Activated T-cell treated with anti-CD3 and anti-CD28 coated beads for 48 hours (primary cell): ENCODE results near the gene CSAG3.
"Not testable (repeated sequence)": the region's sequence is repeated elsewhere in the genome, so short reads cannot be mapped to it uniquely, and the experiment has no call there.

Experiments
- DNase-seq: peaks from one replicate; pipeline ENCODE4 v3.0.0-alpha.2; 2020; ENCODE audit warnings: low read depth

CSAG3 gene

DNA sequence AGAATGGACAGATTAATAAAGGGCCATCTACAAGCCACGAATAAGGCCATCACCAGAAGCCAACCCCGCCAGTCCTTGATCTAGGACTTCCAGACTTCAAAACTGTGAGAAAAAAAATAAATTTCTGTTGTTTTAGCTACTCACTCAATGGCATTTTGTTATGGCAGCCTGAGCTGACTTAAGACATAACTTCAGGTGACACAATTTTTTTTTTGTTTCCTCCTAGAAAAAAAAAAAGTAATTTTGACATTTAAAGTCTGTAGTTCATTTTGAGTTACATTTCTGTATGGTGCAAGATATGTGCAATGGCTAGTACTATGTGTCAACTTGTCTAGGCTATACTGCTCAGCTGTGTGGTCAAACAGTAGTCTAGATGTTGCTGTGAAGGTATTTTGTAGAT, at the start of gene CSAG3:
Gene CSAG3, plus strand, starts transcription at position 301 of the 400 bp plus-strand sequence.
- DNase-seq = not testable (repeated sequence)

DNA sequence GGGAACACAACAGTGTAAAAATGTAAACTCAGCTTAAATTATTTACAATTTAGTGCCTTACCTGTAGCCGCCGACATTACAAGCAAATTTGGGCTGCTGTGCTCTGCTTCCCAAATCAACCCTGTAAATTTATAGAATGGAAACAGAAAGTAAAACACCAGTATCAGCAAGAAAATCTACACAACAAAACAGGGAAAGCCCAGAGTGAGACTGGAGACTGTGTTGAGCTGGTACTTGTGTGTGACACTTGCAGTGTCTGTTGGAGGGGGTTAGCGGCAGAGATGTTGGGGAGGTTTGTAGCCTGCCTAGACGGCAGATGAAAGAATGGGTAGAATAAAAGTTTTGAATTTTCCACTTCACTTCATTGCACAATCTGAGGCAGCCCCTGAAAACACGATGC, 45.8 kb upstream of the CSAG3 start:
- DNase-seq = not testable (repeated sequence)

DNA sequence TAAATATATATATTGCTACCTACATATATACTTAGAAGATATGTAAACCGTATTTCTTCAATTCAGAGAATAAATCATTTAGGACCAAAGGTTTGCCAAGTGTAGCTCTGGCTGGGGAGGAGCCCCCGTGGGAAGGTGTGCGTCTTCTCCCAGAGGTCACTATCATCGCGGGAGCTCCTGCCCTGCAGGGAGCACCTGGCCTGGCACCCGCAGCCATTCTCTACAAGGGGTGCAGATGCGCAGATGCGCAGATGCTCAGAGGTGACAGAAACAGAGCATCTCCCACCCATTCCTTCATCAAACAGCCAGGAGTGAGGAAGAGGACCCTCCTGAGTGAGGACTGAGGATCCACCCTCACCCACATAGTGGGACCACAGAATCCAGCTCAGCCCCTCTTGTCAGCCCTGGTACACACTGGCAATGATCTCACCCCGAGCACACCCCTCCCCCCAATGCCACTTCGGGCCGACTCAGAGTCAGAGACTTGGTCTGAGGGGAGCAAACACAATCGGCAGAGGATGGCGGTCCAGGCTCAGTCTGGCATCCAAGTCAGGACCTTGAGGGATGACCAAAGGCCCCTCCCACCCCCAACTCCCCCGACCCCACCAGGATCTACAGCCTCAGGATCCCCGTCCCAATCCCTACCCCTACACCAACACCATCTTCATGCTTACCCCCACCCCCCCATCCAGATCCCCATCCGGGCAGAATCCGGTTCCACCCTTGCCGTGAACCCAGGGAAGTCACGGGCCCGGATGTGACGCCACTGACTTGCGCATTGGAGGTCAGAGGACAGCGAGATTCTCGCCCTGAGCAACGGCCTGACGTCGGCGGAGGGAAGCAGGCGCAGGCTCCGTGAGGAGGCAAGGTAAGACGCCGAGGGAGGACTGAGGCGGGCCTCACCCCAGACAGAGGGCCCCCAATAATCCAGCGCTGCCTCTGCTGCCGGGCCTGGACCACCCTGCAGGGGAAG, 44.9 kb upstream of the CSAG3 start, which contains the start of gene MAGEA2B:
Gene MAGEA2B, plus strand, starts transcription at position 814 of the 973 bp plus-strand sequence. CDS start 2,479 bp downstream, outside the sequence.
- not testable (repeated sequence) for DNase-seq

DNA sequence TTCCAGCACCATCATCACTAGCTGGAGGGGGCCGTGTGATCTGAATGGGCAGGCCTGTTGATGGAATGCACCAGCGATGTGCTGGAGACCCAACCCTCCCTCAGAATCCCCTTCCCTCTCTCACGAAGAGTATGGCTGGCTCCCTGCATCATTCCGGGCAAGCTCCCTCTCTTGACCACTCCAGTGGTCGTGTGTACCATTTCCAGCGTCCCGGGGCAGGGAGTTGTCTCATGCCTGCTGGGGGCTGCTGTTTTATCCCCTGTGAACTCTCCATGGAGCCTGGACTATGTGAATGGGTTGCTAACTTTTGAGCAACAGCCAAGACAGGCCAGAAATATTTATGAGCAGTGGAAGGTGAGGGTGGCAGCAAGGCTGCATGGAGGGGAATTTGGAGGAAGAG, 33.6 kb upstream of the CSAG3 start:
- DNase-seq = no peak

DNA sequence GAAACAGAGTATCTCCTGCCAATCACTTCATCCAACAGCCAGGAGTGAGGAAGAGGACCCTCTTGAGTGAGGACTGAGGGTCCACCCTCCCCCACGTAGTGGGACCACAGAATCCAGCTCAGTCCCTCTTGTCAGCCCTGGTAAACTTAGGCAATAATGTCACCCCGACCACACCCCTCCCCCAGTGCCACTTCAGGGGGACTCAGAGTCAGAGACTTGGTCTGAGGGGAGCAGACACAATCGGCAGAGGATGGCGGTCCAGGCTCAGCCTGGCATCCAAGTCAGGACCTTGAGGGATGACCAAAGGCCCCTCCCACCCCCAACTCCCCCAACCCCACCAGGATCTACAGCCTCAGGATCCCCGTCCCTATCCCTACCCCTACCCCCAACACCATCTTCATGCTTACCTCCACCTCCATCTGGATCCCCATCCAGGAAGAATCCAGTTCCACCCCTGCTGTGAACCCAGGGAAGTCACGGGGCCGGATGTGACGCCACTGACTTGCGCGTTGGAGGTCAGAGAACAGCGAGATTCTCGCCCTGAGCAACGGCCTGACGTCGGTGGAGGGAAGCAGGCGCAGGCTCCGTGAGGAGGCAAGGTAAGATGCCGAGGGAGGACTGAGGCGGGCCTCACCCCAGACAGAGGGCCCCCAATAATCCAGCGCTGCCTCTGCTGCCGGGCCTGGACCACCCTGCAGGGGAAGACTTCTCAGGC, 25.6 kb upstream of the CSAG3 start, which contains the start of the genes CSAG1 and MAGEA12:
Gene CSAG1, minus strand, starts transcription at position 461 of the 715 bp plus-strand sequence. CDS start 1,261 bp downstream, outside the sequence.
Gene MAGEA12, plus strand, starts transcription at position 497 of the 715 bp plus-strand sequence. CDS start 2,405 bp downstream, outside the sequence.
- no peak for DNase-seq

DNA sequence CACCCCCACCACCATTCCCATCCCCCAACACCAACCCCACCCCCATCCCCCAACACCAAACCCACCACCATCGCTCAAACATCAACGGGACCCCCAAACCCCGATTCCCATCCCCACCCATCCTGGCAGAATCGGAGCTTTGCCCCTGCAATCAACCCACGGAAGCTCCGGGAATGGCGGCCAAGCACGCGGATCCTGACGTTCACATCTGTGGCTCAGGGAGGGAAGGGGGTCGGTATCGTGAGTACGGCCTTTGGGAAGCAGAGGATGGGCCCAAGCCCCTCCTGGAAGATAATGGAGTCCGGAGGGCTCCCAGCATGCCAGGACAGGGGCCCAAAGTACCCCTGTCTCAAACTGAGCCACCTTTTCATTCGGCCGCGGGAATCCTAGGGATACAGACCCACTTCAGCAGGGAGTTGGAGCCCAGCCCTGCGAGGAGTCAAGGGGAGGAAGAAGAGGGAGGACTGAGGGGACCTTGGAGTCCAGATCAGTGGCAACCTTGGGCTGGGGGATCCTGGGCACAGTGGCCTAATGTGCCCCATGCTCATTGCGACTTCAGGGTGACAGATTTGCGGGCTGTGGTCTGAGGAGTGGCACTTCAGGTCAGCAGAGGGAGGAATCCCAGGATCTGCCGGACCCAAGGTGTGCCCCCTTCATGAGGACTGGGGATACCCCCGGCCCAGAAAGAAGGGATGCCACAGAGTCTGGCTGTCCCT, 24.7 kb upstream of the CSAG3 start:
- not testable (repeated sequence) for DNase-seq

DNA sequence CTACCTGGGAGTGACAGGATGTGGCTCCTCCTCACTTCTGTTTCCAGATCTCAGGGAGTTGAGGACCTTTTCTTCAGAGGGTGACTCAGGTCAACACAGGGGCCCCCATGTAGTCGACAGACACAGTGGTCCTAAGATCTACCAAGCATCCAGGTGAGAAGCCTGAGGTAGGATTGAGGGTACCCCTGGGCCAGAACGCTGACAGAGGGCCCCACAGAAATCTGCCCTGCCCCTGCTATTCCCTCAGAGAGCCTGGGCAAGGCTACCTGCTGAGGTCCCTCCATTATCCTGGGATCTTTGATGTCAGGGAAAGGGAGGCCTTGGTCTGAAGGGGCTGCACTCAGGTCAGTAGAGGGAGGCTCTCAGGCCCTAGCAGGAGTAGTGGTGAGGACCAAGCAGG, 23.9 kb upstream of the CSAG3 start:
- DNase-seq = no peak

DNA sequence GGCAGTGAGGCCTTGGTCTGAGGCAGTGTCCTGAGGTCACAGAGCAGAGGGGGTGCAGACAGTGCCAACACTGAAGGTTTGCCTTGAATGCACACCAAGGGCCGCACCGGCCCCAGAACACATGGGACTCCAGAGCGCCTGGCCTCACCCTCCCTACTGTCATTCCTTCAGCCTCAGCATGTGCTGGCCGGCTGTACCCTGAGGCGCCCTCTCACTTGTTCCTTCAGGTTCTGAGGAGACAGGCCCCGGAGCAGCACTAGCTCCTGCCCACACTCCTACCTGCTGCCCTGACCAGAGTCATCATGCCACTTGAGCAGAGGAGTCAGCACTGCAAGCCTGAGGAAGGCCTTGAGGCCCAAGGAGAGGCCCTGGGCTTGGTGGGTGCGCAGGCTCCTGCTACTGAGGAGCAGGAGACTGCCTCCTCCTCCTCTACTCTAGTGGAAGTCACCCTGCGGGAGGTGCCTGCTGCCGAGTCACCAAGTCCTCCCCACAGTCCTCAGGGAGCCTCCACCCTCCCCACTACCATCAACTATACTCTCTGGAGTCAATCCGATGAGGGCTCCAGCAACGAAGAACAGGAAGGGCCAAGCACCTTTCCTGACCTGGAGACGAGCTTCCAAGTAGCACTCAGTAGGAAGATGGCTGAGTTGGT, 23.0 kb upstream of the CSAG3 start:
- DNase-seq = no peak

DNA sequence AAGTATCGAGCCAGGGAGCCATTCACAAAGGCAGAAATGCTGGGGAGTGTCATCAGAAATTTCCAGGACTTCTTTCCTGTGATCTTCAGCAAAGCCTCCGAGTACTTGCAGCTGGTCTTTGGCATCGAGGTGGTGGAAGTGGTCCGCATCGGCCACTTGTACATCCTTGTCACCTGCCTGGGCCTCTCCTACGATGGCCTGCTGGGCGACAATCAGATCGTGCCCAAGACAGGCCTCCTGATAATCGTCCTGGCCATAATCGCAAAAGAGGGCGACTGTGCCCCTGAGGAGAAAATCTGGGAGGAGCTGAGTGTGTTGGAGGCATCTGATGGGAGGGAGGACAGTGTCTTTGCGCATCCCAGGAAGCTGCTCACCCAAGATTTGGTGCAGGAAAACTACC, 22.5 kb upstream of the CSAG3 start:
- not testable (repeated sequence) for DNase-seq

DNA sequence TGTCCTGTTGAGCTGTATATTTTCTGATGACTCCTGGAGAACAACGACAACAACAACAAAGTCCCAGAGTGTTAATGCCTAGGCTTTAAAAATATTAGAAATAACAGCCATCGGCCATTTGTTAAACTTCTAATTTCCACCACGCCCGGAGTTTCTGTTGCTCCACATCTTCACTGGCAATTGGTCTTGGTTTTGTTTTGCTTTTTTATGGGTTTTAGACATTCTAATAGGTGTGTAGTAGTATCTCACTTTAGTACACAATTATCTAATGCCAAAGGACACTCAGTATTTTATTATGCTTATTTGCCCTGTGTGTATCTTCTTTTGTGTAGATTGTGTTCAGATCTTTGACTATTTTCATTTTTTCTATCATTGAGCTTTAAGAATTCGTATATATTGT, 20.5 kb upstream of the CSAG3 start:
- DNase-seq = no peak

DNA sequence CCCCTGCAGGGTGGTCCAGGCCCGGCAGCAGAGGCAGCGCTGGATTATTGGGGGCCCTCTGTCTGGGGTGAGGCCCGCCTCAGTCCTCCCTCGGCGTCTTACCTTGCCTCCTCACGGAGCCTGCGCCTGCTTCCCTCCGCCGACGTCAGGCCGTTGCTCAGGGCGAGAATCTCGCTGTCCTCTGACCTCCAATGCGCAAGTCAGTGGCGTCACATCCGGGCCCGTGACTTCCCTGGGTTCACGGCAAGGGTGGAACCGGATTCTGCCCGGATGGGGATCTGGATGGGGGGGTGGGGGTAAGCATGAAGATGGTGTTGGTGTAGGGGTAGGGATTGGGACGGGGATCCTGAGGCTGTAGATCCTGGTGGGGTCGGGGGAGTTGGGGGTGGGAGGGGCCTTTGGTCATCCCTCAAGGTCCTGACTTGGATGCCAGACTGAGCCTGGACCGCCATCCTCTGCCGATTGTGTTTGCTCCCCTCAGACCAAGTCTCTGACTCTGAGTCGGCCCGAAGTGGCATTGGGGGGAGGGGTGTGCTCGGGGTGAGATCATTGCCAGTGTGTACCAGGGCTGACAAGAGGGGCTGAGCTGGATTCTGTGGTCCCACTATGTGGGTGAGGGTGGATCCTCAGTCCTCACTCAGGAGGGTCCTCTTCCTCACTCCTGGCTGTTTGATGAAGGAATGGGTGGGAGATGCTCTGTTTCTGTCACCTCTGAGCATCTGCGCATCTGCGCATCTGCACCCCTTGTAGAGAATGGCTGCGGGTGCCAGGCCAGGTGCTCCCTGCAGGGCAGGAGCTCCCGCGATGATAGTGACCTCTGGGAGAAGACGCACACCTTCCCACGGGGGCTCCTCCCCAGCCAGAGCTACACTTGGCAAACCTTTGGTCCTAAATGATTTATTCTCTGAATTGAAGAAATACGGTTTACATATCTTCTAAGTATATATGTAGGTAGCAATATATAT, 5.0 kb upstream of the CSAG3 start, which contains the start of gene MAGEA2:
Gene MAGEA2, minus strand, starts transcription at position 157 of the 965 bp plus-strand sequence. CDS start 2,479 bp downstream, outside the sequence.
- DNase-seq = not testable (repeated sequence)

DNA sequence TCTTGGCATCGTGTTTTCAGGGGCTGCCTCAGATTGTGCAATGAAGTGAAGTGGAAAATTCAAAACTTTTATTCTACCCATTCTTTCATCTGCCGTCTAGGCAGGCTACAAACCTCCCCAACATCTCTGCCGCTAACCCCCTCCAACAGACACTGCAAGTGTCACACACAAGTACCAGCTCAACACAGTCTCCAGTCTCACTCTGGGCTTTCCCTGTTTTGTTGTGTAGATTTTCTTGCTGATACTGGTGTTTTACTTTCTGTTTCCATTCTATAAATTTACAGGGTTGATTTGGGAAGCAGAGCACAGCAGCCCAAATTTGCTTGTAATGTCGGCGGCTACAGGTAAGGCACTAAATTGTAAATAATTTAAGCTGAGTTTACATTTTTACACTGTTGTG, 4.1 kb upstream of the CSAG3 start:
- not testable (repeated sequence) for DNase-seq

DNA sequence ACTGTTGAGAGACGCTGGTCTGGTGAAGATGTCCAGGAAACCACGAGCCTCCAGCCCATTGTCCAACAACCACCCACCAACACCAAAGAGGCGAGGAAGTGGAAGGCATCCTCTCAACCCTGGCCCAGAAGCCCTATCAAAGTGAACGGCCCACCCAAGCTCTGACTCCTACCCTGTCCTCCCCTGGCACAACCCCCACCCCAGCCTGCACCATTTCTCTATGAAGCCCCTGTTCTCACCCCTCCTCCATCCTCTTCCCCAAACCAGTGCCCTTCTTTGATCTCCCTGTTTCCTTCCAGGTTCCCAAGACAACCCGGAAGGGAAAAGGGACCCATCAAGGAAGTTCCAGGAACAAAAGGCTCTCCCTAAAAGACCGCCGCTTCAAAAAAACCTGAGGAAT, 526 bp downstream of the CSAG3 start:
- not testable (repeated sequence) for DNase-seq

DNA sequence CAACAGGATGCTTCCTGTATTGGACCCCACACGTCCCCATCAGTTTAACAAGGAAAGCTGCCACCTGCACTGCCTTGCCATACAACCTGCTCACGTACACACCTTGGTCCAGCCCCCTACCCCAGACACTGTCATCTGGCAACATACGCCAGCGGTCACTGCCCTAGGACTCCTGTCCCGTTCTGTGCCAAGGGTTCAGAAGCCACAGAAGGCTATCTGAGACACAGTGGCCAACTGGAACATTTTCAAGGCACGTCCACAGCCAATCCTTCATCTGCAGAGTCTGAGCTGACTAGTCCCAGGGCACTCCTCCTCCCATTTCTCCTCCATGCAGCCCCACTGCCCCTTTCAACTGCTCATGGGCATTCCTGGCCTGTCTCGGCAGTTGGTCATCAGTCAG, 2.6 kb downstream of the CSAG3 start:
- not testable (repeated sequence) for DNase-seq

DNA sequence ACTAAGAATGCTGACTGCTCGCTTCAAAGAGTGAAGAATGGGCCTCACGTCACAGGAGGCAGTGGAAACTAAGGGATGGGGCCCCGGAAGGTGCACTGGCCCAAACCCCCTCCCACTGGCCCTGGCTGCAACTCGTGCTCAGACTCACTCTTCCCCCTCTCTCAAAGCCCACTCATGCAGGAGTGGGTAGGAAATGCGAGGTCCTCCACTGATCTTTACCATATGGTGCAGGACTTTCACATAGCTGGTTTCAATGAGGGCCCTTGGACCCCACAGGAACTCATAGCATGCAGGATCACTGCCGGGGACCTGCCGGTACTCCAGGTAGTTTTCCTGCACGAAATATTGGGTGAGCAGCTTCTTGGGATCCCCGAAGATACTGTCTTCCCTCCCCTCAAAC, 7.5 kb downstream of the CSAG3 start:
- not testable (repeated sequence) for DNase-seq

DNA sequence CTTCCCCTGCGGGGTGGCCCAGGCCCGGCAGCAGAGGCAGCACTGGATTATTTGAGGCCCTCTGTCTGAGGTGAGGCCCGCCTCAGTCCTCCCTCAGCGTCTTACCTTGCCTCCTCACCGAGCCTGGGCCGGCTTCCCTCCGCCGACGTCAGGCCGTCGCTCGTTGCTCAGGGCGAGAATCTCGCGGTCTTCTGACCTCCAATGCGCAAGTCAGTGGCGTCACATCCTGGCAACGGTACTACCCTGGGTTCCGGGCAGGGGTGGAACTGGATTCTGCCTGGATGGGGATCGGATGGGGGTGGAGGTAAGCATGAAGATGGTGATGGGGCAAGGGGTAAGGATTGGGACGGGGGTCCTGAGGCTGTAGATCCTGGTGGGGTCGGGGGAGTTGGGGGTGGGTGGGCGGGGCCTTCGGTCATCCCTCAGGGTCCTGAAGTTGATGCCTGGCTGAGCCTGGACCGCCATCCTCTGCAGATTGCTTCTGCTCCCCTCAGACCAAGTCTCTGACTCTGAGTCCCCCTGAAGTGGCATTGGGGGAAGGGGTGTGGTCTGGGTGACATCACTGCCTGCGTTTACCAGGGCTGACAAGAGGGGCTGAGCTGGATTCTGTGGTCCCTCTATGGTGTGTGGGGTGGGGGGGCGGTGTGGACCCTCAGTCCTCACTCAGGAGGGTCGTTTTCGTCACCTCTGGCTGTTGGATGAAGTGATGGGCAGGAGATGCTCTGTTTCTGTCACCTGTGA, 10.7 kb downstream of the CSAG3 start, which contains the start of gene MAGEA6:
Gene MAGEA6, minus strand, starts transcription at position 141 of the 741 bp plus-strand sequence. CDS start 2,039 bp downstream, outside the sequence.
- not testable (repeated sequence) for DNase-seq

DNA sequence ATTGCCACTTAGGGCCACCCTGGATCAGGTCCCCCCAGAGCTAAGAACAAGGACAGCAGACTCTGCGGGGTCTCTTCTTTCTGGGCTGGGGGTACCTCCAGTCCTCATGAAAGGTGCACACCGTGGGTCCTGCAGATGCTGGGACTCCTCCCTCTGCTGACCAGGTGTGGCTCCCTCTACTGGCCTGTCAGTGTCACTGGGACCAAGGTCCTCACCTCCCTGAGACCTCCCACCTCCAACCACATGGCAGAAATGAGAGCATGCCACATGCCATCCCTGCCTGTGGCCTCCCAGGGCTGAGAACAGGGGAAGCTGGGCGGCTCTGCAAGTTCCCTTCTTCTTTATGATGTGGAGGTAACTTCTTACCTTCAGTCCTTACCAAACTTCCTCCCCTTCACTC, 28.0 kb downstream of the CSAG3 start:
- not testable (repeated sequence) for DNase-seq

DNA sequence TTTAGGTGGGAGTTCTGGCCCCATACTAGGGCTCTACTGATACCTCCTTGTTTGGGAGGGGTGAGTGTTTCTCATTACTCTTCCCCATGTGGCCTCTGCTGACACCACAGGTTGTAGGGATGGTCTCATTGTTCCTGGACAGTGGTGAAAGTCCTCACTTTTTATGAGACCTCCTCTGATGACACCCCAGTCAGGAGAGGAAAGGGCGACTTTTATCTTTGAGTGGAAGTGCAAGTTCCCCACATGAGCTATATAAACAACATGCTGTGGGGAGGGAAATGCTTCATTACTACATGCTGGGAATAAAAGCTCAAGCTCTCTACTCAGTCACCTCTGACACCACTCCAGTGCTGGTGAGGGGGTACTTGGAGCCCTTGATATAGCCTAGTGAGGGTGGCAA, 39.9 kb downstream of the CSAG3 start:
- no peak for DNase-seq

DNA sequence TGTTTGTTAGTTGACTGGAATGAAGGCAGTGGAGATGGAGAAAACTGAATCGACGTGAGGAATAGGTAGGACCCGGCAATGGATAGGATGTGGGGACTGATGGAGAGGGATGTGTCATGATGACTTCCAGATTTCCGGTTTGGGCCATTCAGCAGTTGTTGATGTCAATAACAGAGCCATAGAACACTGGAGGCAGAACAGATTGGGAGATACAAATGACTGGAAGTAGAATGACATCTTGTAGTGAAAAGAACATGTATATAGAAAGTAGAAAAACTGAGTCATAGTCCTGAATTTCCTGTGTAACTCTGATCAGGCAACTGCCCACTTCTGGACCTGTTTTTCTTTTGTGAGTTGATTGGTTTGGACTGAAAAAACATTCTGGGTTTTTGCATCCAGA, 47.0 kb downstream of the CSAG3 start:
- DNase-seq = no peak
